Measurements from ENCODE around the gene OR2T35.
"Not testable (repeated sequence)": the region's sequence is repeated elsewhere in the genome, so short reads cannot be mapped to it uniquely, and the experiment has no call there.

GRCh38 chr1:248645178-248645577, at the start of gene OR2T35:
- not testable (repeated sequence) for TF ChIP-seq CTCF (IDR thresholded peaks at IDR 0.05; ENCODE audit: low read depth, low read length, missing input control); RAD21 (IDR thresholded peaks at IDR 0.05); JUND (IDR thresholded peaks at IDR 0.05); REST (IDR thresholded peaks at IDR 0.05); EGR1 (IDR thresholded peaks at IDR 0.05; ENCODE audit: low read depth in 2 of 2); MAX (IDR thresholded peaks at IDR 0.05); ATF3 (IDR thresholded peaks at IDR 0.05); ZBTB33 (IDR thresholded peaks at IDR 0.05)
